Measurements from ENCODE around the gene SAV1. TPM values are rescaled to one million over a fixed set of nuclear protein-coding genes. Genes with fewer than 3 reads are reported as not detected.
"Not testable (repeated sequence)": the region's sequence is repeated elsewhere in the genome, so short reads cannot be mapped to it uniquely, and the experiment has no call there.

The SAV1 gene
- total RNA-seq, 4 donors from 2014 or later = 40.2 to 72.4 (median 48.6) TPM

DNA sequence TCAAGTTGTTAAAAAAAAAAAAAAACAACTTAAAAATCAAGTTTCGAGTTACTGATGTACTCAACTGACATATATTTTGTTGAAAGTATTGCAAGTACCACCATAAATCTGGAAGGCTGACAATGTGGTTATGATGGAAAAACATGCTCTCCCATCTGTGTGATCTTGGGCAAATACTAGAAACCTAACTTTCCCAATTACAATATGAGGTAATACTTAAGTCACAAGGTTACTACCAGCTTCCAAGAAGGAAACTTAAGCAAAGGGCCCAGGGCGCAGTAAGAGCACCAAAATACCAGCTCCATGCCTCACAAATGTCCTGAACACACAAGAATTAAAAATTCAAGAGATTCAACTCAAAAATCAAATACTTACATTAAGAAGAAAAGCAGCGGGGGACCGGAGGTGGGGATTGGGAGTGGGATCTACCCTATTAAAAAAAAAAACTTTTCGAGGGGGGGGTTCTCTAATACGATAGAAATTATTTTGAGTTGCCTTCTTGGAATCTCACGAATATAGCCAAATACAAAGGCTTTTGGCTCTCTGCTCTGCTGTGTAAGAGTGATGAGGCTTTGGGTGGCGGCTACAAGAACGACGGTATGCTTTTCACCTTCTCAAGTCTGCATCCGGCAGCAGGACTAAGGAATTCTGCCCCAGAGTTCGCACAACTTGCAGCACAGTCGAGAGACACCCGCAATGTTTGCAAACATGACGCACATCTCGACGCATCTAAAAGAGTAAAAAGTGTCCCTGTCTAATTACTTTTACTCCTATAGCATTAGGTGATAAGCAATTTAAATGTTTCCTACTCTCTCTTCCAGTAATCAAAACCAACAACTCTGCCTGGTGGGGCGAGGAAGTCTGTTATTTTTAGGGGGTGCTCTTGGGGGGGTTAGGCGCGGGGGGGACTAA, 1.1 kb downstream of the SAV1 start:
- peak overlapping the region; percentile 46 to 85 (median 85) for H3K4me3 ChIP-seq (replicated peaks in 1 of 3)
- H3K36me3 ChIP-seq = peaks cover 0 to 3% of the 10 kb centered on the region in 2 donors
- peaks cover 13 to 26% of the 10 kb centered on the region in 2 donors for H3K4me1 ChIP-seq
- TF ChIP-seq POLR2A (IDR thresholded peaks at IDR 0.05) = peak in 1 of 2 donors; percentile 70
- TF ChIP-seq, protein P1, sequence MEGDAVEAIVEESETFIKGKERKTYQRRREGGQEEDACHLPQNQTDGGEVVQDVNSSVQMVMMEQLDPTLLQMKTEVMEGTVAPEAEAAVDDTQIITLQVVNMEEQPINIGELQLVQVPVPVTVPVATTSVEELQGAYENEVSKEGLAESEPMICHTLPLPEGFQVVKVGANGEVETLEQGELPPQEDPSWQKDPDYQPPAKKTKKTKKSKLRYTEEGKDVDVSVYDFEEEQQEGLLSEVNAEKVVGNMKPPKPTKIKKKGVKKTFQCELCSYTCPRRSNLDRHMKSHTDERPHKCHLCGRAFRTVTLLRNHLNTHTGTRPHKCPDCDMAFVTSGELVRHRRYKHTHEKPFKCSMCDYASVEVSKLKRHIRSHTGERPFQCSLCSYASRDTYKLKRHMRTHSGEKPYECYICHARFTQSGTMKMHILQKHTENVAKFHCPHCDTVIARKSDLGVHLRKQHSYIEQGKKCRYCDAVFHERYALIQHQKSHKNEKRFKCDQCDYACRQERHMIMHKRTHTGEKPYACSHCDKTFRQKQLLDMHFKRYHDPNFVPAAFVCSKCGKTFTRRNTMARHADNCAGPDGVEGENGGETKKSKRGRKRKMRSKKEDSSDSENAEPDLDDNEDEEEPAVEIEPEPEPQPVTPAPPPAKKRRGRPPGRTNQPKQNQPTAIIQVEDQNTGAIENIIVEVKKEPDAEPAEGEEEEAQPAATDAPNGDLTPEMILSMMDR (IDR thresholded peaks at IDR 0.05) = no peak
- no peaks in the 10 kb centered on the region for H3K27me3 ChIP-seq
- no peaks in the 10 kb centered on the region for H3K9me3 ChIP-seq
- intact Hi-C loops (cut with DNase I) = no loop called here
- H3K27ac ChIP-seq = peak overlapping the region; percentile 96 to 97 (median 97)
- WGBS, 2 donors = 1 to 4% methylated on average over 20 of the region's 20 CpGs
- peak; percentile 57 to 63 for DNase-seq

DNA sequence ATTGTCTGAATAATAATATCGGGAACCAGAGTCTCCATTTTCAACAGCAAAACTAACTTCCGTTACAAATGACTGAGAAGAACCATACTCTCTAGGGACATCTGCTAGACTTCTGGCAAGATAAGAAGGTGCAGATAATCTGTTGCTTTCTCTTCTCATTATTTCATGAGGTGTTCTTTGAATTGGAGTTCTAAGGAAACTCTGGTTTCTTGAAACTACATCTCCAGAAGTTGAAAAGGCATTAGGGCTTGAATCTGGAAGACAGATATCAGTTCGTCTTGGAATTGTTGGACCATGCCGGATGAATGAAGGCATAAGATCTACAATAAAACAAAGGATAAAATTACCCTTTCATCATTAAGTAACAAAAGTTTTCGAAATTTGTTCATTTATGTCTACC, 2.8 kb downstream of the SAV1 start:
- 60 to 74% methylated on average over 5 of the region's 5 CpGs for WGBS, 2 donors
- H3K27ac ChIP-seq; H3K27me3 ChIP-seq; H3K36me3 ChIP-seq; DNase-seq; H3K4me3 ChIP-seq (replicated peaks in 1 of 3); intact Hi-C loops (cut with DNase I); H3K9me3 ChIP-seq: not testable (repeated sequence)
- H3K4me1 ChIP-seq = peaks cover 13 to 29% of the 10 kb centered on the region in 2 donors

DNA sequence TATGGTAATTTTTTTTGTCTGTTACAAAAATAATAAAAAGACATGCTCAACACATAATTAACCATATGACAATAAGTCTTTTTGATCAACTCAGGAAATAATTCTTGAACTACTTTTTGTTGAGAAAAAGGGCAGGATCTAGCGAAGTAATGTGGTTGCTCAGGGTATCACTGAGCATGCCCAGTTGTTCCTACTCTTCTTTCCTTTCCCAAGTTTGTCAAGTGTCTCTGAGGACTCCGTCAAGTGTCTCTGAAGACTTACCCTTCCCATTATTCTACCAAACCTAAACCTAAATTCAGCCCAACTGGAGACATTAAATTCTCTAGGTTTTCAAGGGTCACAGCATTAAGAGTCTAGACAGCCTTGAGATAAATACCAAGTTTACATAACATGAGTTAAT, 3.5 kb downstream of the SAV1 start:
- H3K4me3 ChIP-seq (replicated peaks in 1 of 3); H3K27ac ChIP-seq; H3K27me3 ChIP-seq; intact Hi-C loops (cut with DNase I); H3K36me3 ChIP-seq; H3K9me3 ChIP-seq; DNase-seq: not testable (repeated sequence)
- 89 to 97% methylated on average over 2 of the region's 2 CpGs for WGBS, 2 donors
- peaks cover 16 to 36% of the 10 kb centered on the region in 2 donors for H3K4me1 ChIP-seq

DNA sequence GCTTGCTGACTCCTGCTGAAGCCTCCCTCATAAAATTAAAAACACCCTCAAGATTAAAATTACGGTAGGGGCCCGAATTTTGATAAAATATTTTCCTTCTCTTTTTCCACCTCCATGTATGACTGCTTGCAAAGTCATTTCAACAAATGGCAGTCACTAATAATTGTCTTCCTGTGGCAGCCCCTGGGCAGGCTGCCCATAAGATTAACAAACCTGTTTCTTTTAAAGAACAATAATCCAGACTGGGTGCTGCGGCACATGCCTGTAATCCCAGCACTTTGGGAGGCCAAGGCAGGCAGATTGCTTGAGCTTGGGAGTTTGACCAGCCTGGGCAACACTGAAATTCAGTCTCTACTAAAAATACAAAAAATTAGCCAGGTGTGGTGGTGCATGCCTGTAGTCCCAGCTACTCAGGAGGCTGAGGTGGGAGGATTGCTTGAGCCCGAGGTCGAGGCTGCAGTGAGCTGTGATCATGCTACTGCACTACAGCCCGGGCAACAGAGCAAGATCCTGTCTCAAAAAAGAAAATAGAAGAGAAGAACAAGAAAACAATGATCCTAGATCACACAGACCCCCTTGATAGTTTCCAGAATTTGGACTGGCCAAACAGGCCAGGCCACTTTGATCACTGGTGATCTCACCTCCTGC, 8.7 kb downstream of the SAV1 start:
- no peak overlapping the region for H3K4me3 ChIP-seq (replicated peaks in 1 of 3)
- intact Hi-C loops (cut with DNase I) = no loop called here
- H3K9me3 ChIP-seq = no peaks in the 10 kb centered on the region
- no peak for TF ChIP-seq POLR2A (IDR thresholded peaks at IDR 0.05)
- TF ChIP-seq, protein P1 (IDR thresholded peaks at IDR 0.05) = no peak
- peak; percentile 20 to 32 for DNase-seq
- H3K27me3 ChIP-seq = no peaks in the 10 kb centered on the region
- H3K27ac ChIP-seq = peak overlapping the region in 2 of 3 donors; percentile 77 to 82
- WGBS, 2 donors = 81 to 87% methylated on average over 6 of the region's 6 CpGs
- H3K36me3 ChIP-seq = peaks cover 0 to under 1% of the 10 kb centered on the region in 2 donors
- peaks cover 28 to 55% of the 10 kb centered on the region in 2 donors for H3K4me1 ChIP-seq

DNA sequence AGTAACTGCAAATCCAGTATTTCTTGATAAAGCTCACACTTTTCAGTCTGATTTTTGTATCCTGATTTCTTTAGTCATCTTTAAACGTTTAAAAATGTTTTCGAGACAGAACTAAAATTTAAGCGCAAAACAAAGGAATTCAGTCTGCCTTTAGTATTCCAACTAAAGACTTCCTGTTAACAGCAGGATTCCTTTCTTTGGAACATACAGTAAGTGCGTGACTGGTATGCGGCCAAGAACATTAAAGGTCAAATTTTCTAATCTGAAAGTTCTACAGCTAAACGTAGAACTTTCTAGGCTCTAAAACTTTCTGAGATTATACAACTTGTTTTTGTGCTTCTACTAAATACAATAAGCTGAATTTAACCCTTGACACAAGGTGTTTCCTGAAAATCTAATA, 9.9 kb downstream of the SAV1 start:
- peak; percentile 42 to 55 for DNase-seq
- H3K4me3 ChIP-seq (replicated peaks in 1 of 3) = no peak overlapping the region
- H3K27ac ChIP-seq = peak overlapping the region; percentile 60 to 82 (median 77)
- no peaks in the 10 kb centered on the region for H3K9me3 ChIP-seq
- WGBS, 2 donors = 23 to 38% methylated on average over 6 of the region's 6 CpGs
- no peaks in the 10 kb centered on the region for H3K36me3 ChIP-seq
- TF ChIP-seq, protein P1 (IDR thresholded peaks at IDR 0.05) = no peak
- no peak for TF ChIP-seq POLR2A (IDR thresholded peaks at IDR 0.05)
- H3K27me3 ChIP-seq = no peaks in the 10 kb centered on the region
- intact Hi-C loops (cut with DNase I) = no loop called here
- peaks cover 24 to 46% of the 10 kb centered on the region in 2 donors for H3K4me1 ChIP-seq

DNA sequence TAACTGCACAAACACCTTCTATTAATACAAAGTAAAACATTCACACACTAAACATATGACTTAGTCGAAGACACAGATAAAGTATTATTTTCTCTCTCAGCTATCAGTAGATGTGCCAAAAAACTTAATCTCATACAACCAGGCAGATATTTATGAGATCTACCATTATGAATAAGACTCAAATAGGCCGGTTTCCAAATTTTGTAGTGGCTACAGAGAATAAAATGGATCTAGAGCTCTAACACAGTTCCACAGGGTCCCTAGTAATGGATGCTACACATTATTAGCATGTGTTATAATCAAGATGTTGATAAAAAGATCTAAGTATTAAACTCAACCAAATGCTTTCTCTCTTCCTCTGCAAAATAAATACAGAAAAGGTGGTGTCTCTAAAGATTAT, 10.4 kb downstream of the SAV1 start:
- H3K27ac ChIP-seq = peak overlapping the region; percentile 60 to 82 (median 77)
- DNase-seq = no peak
- peaks cover 25 to 46% of the 10 kb centered on the region in 2 donors for H3K4me1 ChIP-seq
- H3K9me3 ChIP-seq = no peaks in the 10 kb centered on the region
- TF ChIP-seq, protein P1 (IDR thresholded peaks at IDR 0.05) = no peak
- no peak for TF ChIP-seq POLR2A (IDR thresholded peaks at IDR 0.05)
- H3K4me3 ChIP-seq (replicated peaks in 1 of 3) = no peak overlapping the region
- intact Hi-C loops (cut with DNase I) = no loop called here
- no peaks in the 10 kb centered on the region for H3K27me3 ChIP-seq
- WGBS, 2 donors = 62 to 63% methylated on average over 2 of the region's 2 CpGs
- no peaks in the 10 kb centered on the region for H3K36me3 ChIP-seq
